ENCODE data around the gene KMO.

Gene KMO

GRCh38 chr1:241631674-241632073, 99.5 kb downstream of the KMO start:
- no peak for DNase-seq

GRCh38 chr1:241632987-241633386, 100.8 kb downstream of the KMO start:
- DNase-seq: no peak

- DNase-seq: no peak
These were observed 103.5 kb downstream of the KMO start for GRCh38 chr1:241635556-241636152.

GRCh38 chr1:241636291-241636690, 104.1 kb downstream of the KMO start:
- DNase-seq: no peak

- no peak for DNase-seq
These were observed 104.9 kb downstream of the KMO start for GRCh38 chr1:241637046-241637590.

- no peak for DNase-seq
These were observed 105.4 kb downstream of the KMO start for GRCh38 chr1:241637604-241638003.

GRCh38 chr1:241638099-241638682, 106.0 kb downstream of the KMO start:
- no peak for DNase-seq

GRCh38 chr1:241638909-241639622, 106.9 kb downstream of the KMO start:
- DNase-seq: no peak

- peak; percentile 44 to 50 for DNase-seq
These were observed 107.5 kb downstream of the KMO start for GRCh38 chr1:241639623-241640148.

- DNase-seq: peak; percentile 93 to 94
These were observed 108.1 kb downstream of the KMO start, which contains the start of the genes CHML and OPN3 for GRCh38 chr1:241640149-241640866. Gene CHML (minus strand): TSS chr1:241640369. CDS start chr1:241635766, 4,603 bp downstream. Gene OPN3 (minus strand): TSS chr1:241640369. CDS start chr1:241640254, 115 bp downstream.

GRCh38 chr1:241640867-241641622, 108.9 kb downstream of the KMO start:
- DNase-seq: peak in 1 of 2 experiments; percentile 5

GRCh38 chr1:241641773-241642592, 109.8 kb downstream of the KMO start:
- no peak for DNase-seq

- DNase-seq: no peak
These were observed 110.4 kb downstream of the KMO start for GRCh38 chr1:241642593-241642944.

GRCh38 chr1:241644259-241644658, 112.1 kb downstream of the KMO start:
- no peak for DNase-seq

- DNase-seq: no peak
These were observed 113.0 kb downstream of the KMO start for GRCh38 chr1:241645199-241645598.

Data from activated CD4-positive, alpha-beta T cell treated with anti-CD3 and anti-CD28 coated beads, Interleukin-2, amount 50 U/mL, for 48 hours (primary cell).